ENCODE results near the gene PTPRB. TPM values are rescaled to one million over a fixed set of nuclear protein-coding genes. Genes with fewer than 3 reads are reported as not detected.

Gene PTPRB
- 0.69 and 0.82 TPM in 2 replicates for total RNA-seq (2022)
- Bru-seq, nascent RNA: percentile 24 among the genes with signal in this experiment
- BruChase-seq, experiment 1, labeled RNA remaining after a 6-hour chase: percentile 26 among the genes with signal in this experiment
- percentile 21 among the genes with signal in this experiment for BruChase-seq, experiment 2, labeled RNA remaining after a 2-hour chase
- long read RNA-seq: 0 reads

DNA sequence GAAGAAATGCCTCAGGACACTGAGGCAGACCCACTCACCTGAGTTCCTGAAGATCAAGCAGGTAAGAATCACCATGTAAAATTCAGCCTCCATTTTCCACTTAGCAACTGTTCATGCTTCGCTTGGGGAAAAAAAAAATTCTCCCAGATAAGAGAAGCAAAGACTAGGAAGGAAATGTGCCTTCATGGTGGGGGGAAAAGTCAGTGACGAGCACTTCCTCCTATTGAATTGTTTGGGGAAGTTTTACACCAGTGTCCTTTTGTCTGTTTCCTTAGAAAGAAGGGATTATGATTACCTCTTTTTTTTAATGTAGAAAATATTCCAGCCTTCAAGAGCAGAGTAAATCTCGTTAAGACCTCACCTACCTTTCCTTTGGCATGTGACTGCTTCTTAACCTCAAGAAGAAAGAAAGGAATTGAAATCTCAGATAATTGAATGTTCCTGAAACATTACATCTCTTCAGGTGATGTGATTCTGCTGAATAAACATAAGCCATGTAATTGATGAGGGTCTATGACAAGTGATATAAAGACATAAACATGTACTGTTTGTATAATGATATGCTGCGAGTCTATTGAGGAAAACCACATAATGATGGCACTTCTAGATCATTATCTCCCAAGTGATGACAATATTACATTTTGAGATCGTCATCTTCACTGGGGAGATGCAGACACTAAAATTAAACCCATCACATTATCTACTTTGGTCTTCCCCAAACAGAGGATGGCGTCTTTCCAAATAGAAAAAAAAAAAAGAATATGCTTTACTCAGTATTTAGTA, at the start of gene PTPRB:
PTPRB (minus strand) TSS at position 127 of the 783 bp plus-strand sequence; CDS start at position 93, 34 bp downstream.
- TF ChIP-seq CTCF (IDR thresholded peaks at IDR 0.05; ENCODE audit: unreplicated experiment): no peak
- POLR2A ChIA-PET: no interaction called here
- H3K36me3 Mint-ChIP-seq (ENCODE audit: insufficient read depth, unreplicated experiment): no peaks in the 10 kb centered on the region
- no TSS peak for BruUV-seq (replicated peaks)
- no peaks in the 10 kb centered on the region for H3K9me3 Mint-ChIP-seq (ENCODE audit: unreplicated experiment)
- intact Hi-C loops (cut with micrococcal nuclease): no loop called here
- H3K27me3 Mint-ChIP-seq (ENCODE audit: insufficient read depth, unreplicated experiment): no peaks in the 10 kb centered on the region
- no peaks in the 10 kb centered on the region for H3K4me1 Mint-ChIP-seq (ENCODE audit: insufficient read depth, unreplicated experiment)
- no peak for DNase-seq (ENCODE audit: unreplicated experiment)
- CTCF ChIA-PET: interaction anchor here (0.6 kb wide), 1 partner anchor 95 kb away, joined by 3 read pairs; no protein-coding TSS in a partner anchor
- H3K27ac Mint-ChIP-seq (ENCODE audit: low read depth, unreplicated experiment): no peak within 1 kb of the TSS
- no peak within 1 kb of the TSS for H3K4me3 Mint-ChIP-seq (ENCODE audit: unreplicated experiment)

GRCh38 chr12:70686907-70687306, 49.7 kb upstream of the PTPRB start:
- Mint-ChIP-seq H3K27ac (ENCODE audit: low read depth, unreplicated experiment) (no peak overlapping the region), H3K36me3 (ENCODE audit: insufficient read depth, unreplicated experiment) (no peaks in the 10 kb centered on the region), H3K27me3 (ENCODE audit: insufficient read depth, unreplicated experiment) (no peaks in the 10 kb centered on the region), H3K9me3 (ENCODE audit: unreplicated experiment) (no peaks in the 10 kb centered on the region), H3K4me3 (ENCODE audit: unreplicated experiment) (no peak overlapping the region), H3K4me1 (ENCODE audit: insufficient read depth, unreplicated experiment) (no peaks in the 10 kb centered on the region)
- POLR2A ChIA-PET: interaction anchor here (0.5 kb wide), 1 partner anchor 1234 kb away, joined by 3 read pairs; no protein-coding TSS in a partner anchor
- intact Hi-C loops (cut with micrococcal nuclease): no loop called here
- no peak for DNase-seq (ENCODE audit: unreplicated experiment)
- no TSS peak for BruUV-seq (replicated peaks)
- no peak for TF ChIP-seq CTCF (IDR thresholded peaks at IDR 0.05; ENCODE audit: unreplicated experiment)
- CTCF ChIA-PET: no interaction called here

DNA sequence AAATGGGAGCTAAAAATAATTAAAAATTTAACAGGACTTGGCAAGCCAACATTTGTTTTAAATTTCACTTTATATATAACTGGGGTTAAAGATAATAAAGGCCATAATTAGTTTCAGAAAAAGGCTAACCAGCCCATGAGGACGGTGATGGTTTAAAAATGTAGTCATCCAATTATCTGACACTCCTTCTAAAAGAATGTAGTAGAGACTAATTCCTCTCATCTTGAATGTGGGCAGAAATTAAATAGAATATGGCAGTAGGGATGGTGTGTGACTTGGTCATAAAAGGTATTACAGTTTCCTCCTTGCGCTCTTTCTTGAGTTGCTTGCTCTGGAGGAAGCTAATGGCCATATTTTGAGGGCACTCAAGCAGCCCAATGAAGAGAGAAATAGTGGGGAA, 49.1 kb upstream of the PTPRB start:
- Mint-ChIP-seq H3K27ac (ENCODE audit: low read depth, unreplicated experiment) (no peak overlapping the region), H3K9me3 (ENCODE audit: unreplicated experiment) (no peaks in the 10 kb centered on the region), H3K27me3 (ENCODE audit: insufficient read depth, unreplicated experiment) (no peaks in the 10 kb centered on the region), H3K4me3 (ENCODE audit: unreplicated experiment) (no peak overlapping the region), H3K36me3 (ENCODE audit: insufficient read depth, unreplicated experiment) (no peaks in the 10 kb centered on the region), H3K4me1 (ENCODE audit: insufficient read depth, unreplicated experiment) (no peaks in the 10 kb centered on the region)
- ChIA-PET CTCF (interaction anchor here (0.6 to 1.0 kb wide), 2 partner anchors 107 to 164 kb away, joined by 3 to 4 read pairs; no protein-coding TSS in a partner anchor), POLR2A (interaction anchor here (0.5 to 1.3 kb wide), 3 partner anchors 17 to 470 kb away, joined by 3 to 4 read pairs (median 4); no protein-coding TSS in a partner anchor)
- no peak for DNase-seq (ENCODE audit: unreplicated experiment)
- no TSS peak for BruUV-seq (replicated peaks)
- intact Hi-C loops (cut with micrococcal nuclease): no loop called here
- TF ChIP-seq CTCF (IDR thresholded peaks at IDR 0.05; ENCODE audit: unreplicated experiment): no peak

GRCh38 chr12:70683976-70684375, 46.7 kb upstream of the PTPRB start:
- Mint-ChIP-seq H3K4me1 (ENCODE audit: insufficient read depth, unreplicated experiment) (no peaks in the 10 kb centered on the region), H3K36me3 (ENCODE audit: insufficient read depth, unreplicated experiment) (no peaks in the 10 kb centered on the region), H3K9me3 (ENCODE audit: unreplicated experiment) (no peaks in the 10 kb centered on the region), H3K27ac (ENCODE audit: low read depth, unreplicated experiment) (no peak overlapping the region), H3K4me3 (ENCODE audit: unreplicated experiment) (no peak overlapping the region), H3K27me3 (ENCODE audit: insufficient read depth, unreplicated experiment) (no peaks in the 10 kb centered on the region)
- no TSS peak for BruUV-seq (replicated peaks)
- TF ChIP-seq CTCF (IDR thresholded peaks at IDR 0.05; ENCODE audit: unreplicated experiment): no peak
- intact Hi-C loops (cut with micrococcal nuclease): no loop called here
- POLR2A ChIA-PET: no interaction called here
- CTCF ChIA-PET: no interaction called here
- no peak for DNase-seq (ENCODE audit: unreplicated experiment)
